Lung (tissue), 12 donors: ENCODE measurements around the gene GREB1. TPM values are rescaled to one million over a fixed set of nuclear protein-coding genes. Genes with fewer than 3 reads are reported as not detected.

Experiments
- ATAC-seq: fragments of 200-7000 bp; cut with Tn5 transposase; one replicate; pipeline ENCODE4 v1.9.1; 2020; ENCODE audit warnings: moderate number of reproducible peaks; ENCODE audit not compliant: insufficient read depth, low FRiP score
- DNase-seq, 3 donors: peaks; one replicate each; pipeline ENCODE4 v3.0.0-alpha.2; 2013 to 2017
- H3K27ac ChIP-seq, 2 donors: one replicate each; pipeline ENCODE4 v1.5.1; 2013; ENCODE audit warnings: mild to moderate bottlenecking in 2 of 2, moderate library complexity in 2 of 2, control low read depth in 1 of 2, inconsistent platforms in 1 of 2, low read depth in 1 of 2, low read length in 1 of 2
- H3K27me3 ChIP-seq, 3 donors: one replicate each; pipeline ENCODE4 v1.5.1; 2013; ENCODE audit warnings: low read length in 2 of 3; ENCODE audit not compliant: control insufficient read depth in 3 of 3, insufficient read depth in 3 of 3
- H3K36me3 ChIP-seq, 4 donors: one replicate each; pipeline ENCODE4 v1.5.1; 2013; ENCODE audit warnings: low read length in 4 of 4, mild to moderate bottlenecking in 1 of 4, moderate library complexity in 1 of 4; ENCODE audit not compliant: control insufficient read depth in 4 of 4, insufficient read depth in 4 of 4
- H3K4me1 ChIP-seq, 5 donors: one replicate each; pipeline ENCODE4 v1.5.1; 2013; ENCODE audit warnings: low read length in 5 of 5, mild to moderate bottlenecking in 2 of 5, moderate library complexity in 1 of 5; ENCODE audit not compliant: control insufficient read depth in 5 of 5, insufficient read depth in 5 of 5
- H3K4me3 ChIP-seq: one replicate; pipeline ENCODE4 v1.5.1; 2013; ENCODE audit warnings: mild to moderate bottlenecking, control low read depth, moderate library complexity
- H3K9ac ChIP-seq, 2 donors: one replicate each; pipeline ENCODE4 v1.5.1; 2013; ENCODE audit warnings: low read length in 2 of 2, control low read depth in 1 of 2; ENCODE audit not compliant: insufficient read depth in 1 of 2
- H3K9me3 ChIP-seq, 4 donors: one replicate each; pipeline ENCODE4 v1.5.1; 2013; ENCODE audit warnings: low read length in 3 of 4, mild to moderate bottlenecking in 1 of 4, moderate library complexity in 1 of 4; ENCODE audit not compliant: control insufficient read depth in 4 of 4, insufficient read depth in 3 of 4
- CTCF ChIP-seq: IDR thresholded peaks from 2 replicates; pipeline ENCODE4 v1.5.1; 2012; ENCODE audit warnings: mild to moderate bottlenecking; ENCODE audit errors: control extremely low read depth, extremely low read depth
- WGBS, 2 donors: extraction: QIAGEN DNeasy Blood & Tissue Kit; methylation state at CpG; one replicate each; pipeline ENCODE4 v1.1.7; 2013; 5-methylcytosine and 5-hydroxymethylcytosine counted together
- polyA plus RNA-seq, 2 donors: library from polyadenylated mRNA; stranded (reverse); fragments of 200-250 nt; gene quantifications; one replicate each; pipeline ENCODE4 v1.2.1, GENCODE V29; 2013
- total RNA-seq, 2 donors: library from RNA; depleted of rRNA in 1 of 2; stranded (reverse); fragments of >200 nt in 1 of 2; gene quantifications; one replicate each; pipeline ENCODE4 v1.2.1, GENCODE V29; 2014 to 2021
- donor health status: control.
- donor health status: control.
- donor health status: Bipolar disorder and iron deficiency.
- donor health status: healthy.
- donor health status: DM: yes; HTN: yes; CAD: no.

Gene GREB1
- total and polyA plus RNA-seq, 4 donors, result 0.23 to 3.3 (median 1.8) TPM

- no peak overlapping the region for H3K4me3 ChIP-seq
- H3K9ac ChIP-seq, result no peak overlapping the region
- H3K27me3 ChIP-seq, result no peaks in the 10 kb centered on the region
- DNase-seq, result no peak
- no peak for TF ChIP-seq CTCF
- H3K36me3 ChIP-seq, result peaks cover 0 to 4% (median 1%) of the 10 kb centered on the region in 4 donors
- H3K9me3 ChIP-seq, result no peaks in the 10 kb centered on the region
- no peak for ATAC-seq
- H3K4me1 ChIP-seq, result peaks cover 0 to 33% (median 4%) of the 10 kb centered on the region in 5 donors
- WGBS, 2 donors, result 82 to 84% methylated on average over 18 of the region's 18 CpGs
- H3K27ac ChIP-seq, result no peak overlapping the region
Measured at GRCh38 chr2:11584525-11585056, 50.7 kb downstream of the GREB1 start.

DNA sequence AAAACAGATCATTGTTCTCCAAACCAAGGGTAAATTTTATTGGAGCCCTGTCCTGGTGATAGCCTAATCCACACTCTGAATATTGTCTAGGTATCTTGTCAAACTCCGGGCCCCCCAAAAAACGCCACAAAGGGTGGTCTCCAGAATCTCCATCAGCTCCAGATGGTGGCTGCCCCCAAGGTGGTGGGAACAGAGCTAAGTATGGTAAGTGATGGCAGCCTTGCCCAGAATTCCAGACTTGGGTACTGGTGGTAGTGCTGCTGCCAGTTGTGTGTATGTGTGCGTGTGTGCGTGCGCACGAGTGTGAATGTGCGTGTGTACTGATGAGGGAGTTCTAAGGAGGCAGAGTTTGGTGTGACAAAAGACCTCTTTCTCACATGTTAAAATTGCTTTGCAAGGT, 51.2 kb downstream of the GREB1 start:
- Histone ChIP-seq H3K27me3 (no peaks in the 10 kb centered on the region), H3K27ac (no peak overlapping the region), H3K4me1 (peaks cover 0 to 33% (median 4%) of the 10 kb centered on the region in 5 donors), H3K9ac (no peak overlapping the region), H3K9me3 (no peaks in the 10 kb centered on the region), H3K36me3 (peaks cover 0 to 4% (median 1%) of the 10 kb centered on the region in 4 donors), H3K4me3 (no peak overlapping the region)
- 93 to 94% methylated on average over 7 of the region's 7 CpGs for WGBS, 2 donors
- DNase-seq (no peak), ATAC-seq (no peak)
- no peak for TF ChIP-seq CTCF

DNA sequence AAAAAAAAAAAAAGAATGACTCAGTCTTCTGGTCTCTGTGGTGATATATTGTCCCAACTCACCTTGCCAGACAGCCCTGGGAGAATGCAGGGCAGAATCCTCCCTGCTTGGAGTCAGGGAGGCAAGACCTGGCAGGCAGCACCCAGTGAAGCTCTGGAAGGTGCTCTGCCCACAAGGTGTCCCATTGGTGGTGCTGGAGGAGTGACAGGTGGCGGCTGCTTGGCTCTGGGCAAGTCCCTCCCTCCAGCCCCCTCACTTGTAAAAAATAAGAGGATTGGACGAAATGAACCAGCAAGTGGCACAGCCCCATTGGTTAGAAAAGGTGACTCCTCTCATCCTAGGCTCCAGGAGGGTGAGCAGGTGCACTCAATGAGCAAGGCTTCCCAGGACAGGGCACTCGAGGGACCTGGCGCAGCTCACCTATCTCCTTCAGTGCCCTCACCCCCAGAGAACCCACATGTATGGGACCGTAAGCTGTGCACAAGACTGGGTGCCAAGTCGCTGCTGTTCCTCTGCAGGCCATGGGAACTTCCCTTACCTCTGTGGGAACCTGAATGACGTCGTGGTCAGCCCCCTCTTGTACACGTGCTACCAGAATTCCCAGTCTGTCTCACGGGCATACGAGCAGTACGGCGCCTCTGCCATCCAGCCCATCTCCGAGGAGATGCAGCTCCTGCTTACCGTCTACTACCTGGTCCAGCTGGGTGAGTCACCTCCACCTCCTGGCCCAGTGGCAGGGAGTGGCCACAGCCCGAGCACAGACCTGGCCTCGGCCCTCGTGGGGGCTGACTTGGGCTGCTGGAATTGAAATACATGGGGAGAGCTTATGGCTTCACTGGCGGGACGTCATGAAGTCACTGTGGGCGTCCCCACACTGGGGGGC, 54.6 kb downstream of the GREB1 start:
- Histone ChIP-seq H3K27ac (no peak overlapping the region), H3K9me3 (no peaks in the 10 kb centered on the region), H3K4me3 (no peak overlapping the region), H3K4me1 (peaks cover 0 to 5% (median 0%) of the 10 kb centered on the region in 5 donors), H3K36me3 (peaks cover 0 to 5% (median 2%) of the 10 kb centered on the region in 4 donors), H3K27me3 (no peaks in the 10 kb centered on the region), H3K9ac (no peak overlapping the region)
- DNase-seq (no peak), ATAC-seq (no peak)
- TF ChIP-seq CTCF, result no peak
- WGBS, 2 donors, result 88 to 89% methylated on average over 21 of the region's 21 CpGs
